Thyroid gland (tissue), 4 donors: ENCODE data around the gene AP2B1.

Experiments
- CTCF ChIP-seq, 6 experiments: fragments of 200-600 bp in 3 of 6; fragments of 450-650 bp in 3 of 6; sonication (generic) in 3 of 6; IDR thresholded peaks; one replicate each; pipeline ENCODE4 v1.5.1; 2016 to 2019; ENCODE audit warnings: antibody characterized with exemption in 6 of 6, mild to moderate bottlenecking in 2 of 6, inconsistent platforms in 1 of 6, moderate library complexity in 1 of 6
- POLR2A ChIP-seq, 2 donors: fragments of 450-650 bp; IDR thresholded peaks; one replicate each; pipeline ENCODE4 v1.6.1; 2017; ENCODE audit warnings: antibody characterized with exemption in 2 of 2, mild to moderate bottlenecking in 2 of 2, moderate library complexity in 1 of 2

GRCh38 chr17:35578197-35578928, 8.8 kb upstream of the AP2B1 start, which contains the start of gene PEX12:
- TF ChIP-seq CTCF (IDR thresholded peaks at IDR 0.05) (no peak), POLR2A (IDR thresholded peaks at IDR 0.05) (peak in 1 of 2 donors; percentile 86)
